T-helper 17 cell (primary cell): ENCODE data around the gene ADGRB2. TPM values are rescaled to one million over a fixed set of nuclear protein-coding genes. Genes with fewer than 3 reads are reported as not detected.

Experiments
- ATAC-seq: fragments of 150-1000 bp; cut with Tn5 transposase; 2 replicates; pipeline ENCODE4 v1.10.0; 2021; ENCODE audit warnings: mild to moderate bottlenecking, moderate library complexity
- DNase-seq, 3 donors: peaks; one replicate each; pipeline versions ENCODE4 v3.0.0 to v3.0.0-alpha.2; 2020 to 2021
- H3K9me3 ChIP-seq: one replicate; pipeline ENCODE4 v1.7.0; 2013; ENCODE audit warnings: low read length, mild to moderate bottlenecking; ENCODE audit not compliant: control insufficient read depth, poor library complexity, severe bottlenecking
- H3K27ac Mint-ChIP-seq: one replicate; pipeline ENCODE4 v1.8.0; 2022; ENCODE audit warnings: mild to moderate bottlenecking, moderate library complexity, mixed read lengths
- H3K27me3 Mint-ChIP-seq: one replicate; pipeline ENCODE4 v1.8.0; 2022; ENCODE audit warnings: mixed read lengths
- H3K36me3 Mint-ChIP-seq: one replicate; pipeline ENCODE4 v1.8.0; 2022; ENCODE audit warnings: low read depth, mixed read lengths
- H3K4me1 Mint-ChIP-seq: one replicate; pipeline ENCODE4 v1.8.0; 2022; ENCODE audit warnings: mild to moderate bottlenecking, mixed read lengths
- H3K4me3 Mint-ChIP-seq: one replicate; pipeline ENCODE4 v1.8.0; 2022; ENCODE audit warnings: mild to moderate bottlenecking, moderate library complexity, mixed read lengths
- total RNA-seq, 4 donors: library from RNA in 2 of 4; stranded (reverse) in 2 of 4; gene quantifications; one replicate each; pipeline ENCODE4 v1.2.3 and lab custom pipeline; 2022 to 2026

ADGRB2 gene
- total RNA-seq, 2 donors from 2014 or later, result 1.0 to 1.4 TPM

GRCh38 chr1:31705080-31705866 lies 58.9 kb downstream of the ADGRB2 start:
- Mint-ChIP-seq H3K36me3 (peaks cover 4% of the 10 kb centered on the region), H3K27ac (peak overlapping the region; percentile 56), H3K4me3 (peak overlapping the region; percentile 76), H3K4me1 (peaks cover 39% of the 10 kb centered on the region), H3K27me3 (peaks cover 39% of the 10 kb centered on the region)
- peak; percentile 22 to 47 (median 32) for DNase-seq
- ATAC-seq, result peak; percentile 91
- H3K9me3 ChIP-seq, result no peaks in the 10 kb centered on the region

- ATAC-seq, result no peak
- H3K4me3 Mint-ChIP-seq, result peak overlapping the region; percentile 76
- H3K27me3 Mint-ChIP-seq, result peaks cover 39% of the 10 kb centered on the region
- H3K36me3 Mint-ChIP-seq, result peaks cover 4% of the 10 kb centered on the region
- no peak for DNase-seq
- peak overlapping the region; percentile 56 for H3K27ac Mint-ChIP-seq
- H3K4me1 Mint-ChIP-seq, result peaks cover 43% of the 10 kb centered on the region
- no peaks in the 10 kb centered on the region for H3K9me3 ChIP-seq
Measured at GRCh38 chr1:31704271-31705079, 59.7 kb downstream of the ADGRB2 start.

- DNase-seq, result no peak
- peak within 1 kb of the TSS; percentile 56 for H3K27ac Mint-ChIP-seq
- peak within 1 kb of the TSS; percentile 76 for H3K4me3 Mint-ChIP-seq
- no peaks in the 10 kb centered on the region for H3K9me3 ChIP-seq
- H3K27me3 Mint-ChIP-seq, result peaks cover 30% of the 10 kb centered on the region
- ATAC-seq, result no peak
- peaks cover 46% of the 10 kb centered on the region for H3K4me1 Mint-ChIP-seq
- peaks cover under 1% of the 10 kb centered on the region for H3K36me3 Mint-ChIP-seq
Measured at GRCh38 chr1:31703431-31704270, 60.5 kb downstream of the ADGRB2 start, which contains the start of gene COL16A1. Gene COL16A1, minus strand, starts transcription at chr1:31704017. Its CDS starts 1,824 bp downstream, at chr1:31702193.

GRCh38 chr1:31702836-31703404 lies 61.2 kb downstream of the ADGRB2 start:
- peaks cover 23% of the 10 kb centered on the region for H3K27me3 Mint-ChIP-seq
- H3K27ac Mint-ChIP-seq, result no peak overlapping the region

GRCh38 chr1:31701091-31701736 lies 62.9 kb downstream of the ADGRB2 start:
- Mint-ChIP-seq H3K27ac (peak overlapping the region; percentile 71), H3K4me1 (peaks cover 37% of the 10 kb centered on the region)
- DNase-seq, result no peak

More at GRCh38 chr1:31702836-31703404, 61.2 kb downstream of the ADGRB2 start:
- peaks cover 41% of the 10 kb centered on the region for H3K4me1 Mint-ChIP-seq
- H3K4me3 Mint-ChIP-seq, result no peak overlapping the region
- no peak for ATAC-seq
- no peaks in the 10 kb centered on the region for H3K36me3 Mint-ChIP-seq
- H3K9me3 ChIP-seq, result no peaks in the 10 kb centered on the region
- no peak for DNase-seq

GRCh38 chr1:31700468-31701090 lies 63.6 kb downstream of the ADGRB2 start:
- Mint-ChIP-seq H3K4me1 (peaks cover 32% of the 10 kb centered on the region), H3K27me3 (peaks cover 15% of the 10 kb centered on the region), H3K27ac (peak overlapping the region; percentile 71), H3K4me3 (no peak overlapping the region), H3K36me3 (no peaks in the 10 kb centered on the region)
- H3K9me3 ChIP-seq, result no peaks in the 10 kb centered on the region
- no peak for ATAC-seq
- DNase-seq, result no peak

More at GRCh38 chr1:31701091-31701736, 62.9 kb downstream of the ADGRB2 start:
- Mint-ChIP-seq H3K27me3 (peaks cover 21% of the 10 kb centered on the region), H3K4me3 (no peak overlapping the region), H3K36me3 (no peaks in the 10 kb centered on the region)
- H3K9me3 ChIP-seq, result no peaks in the 10 kb centered on the region
- ATAC-seq, result no peak

- ATAC-seq (peak; percentile 56), DNase-seq (no peak)
- peaks cover 7% of the 10 kb centered on the region for H3K27me3 Mint-ChIP-seq
- H3K36me3 Mint-ChIP-seq, result no peaks in the 10 kb centered on the region
- peak overlapping the region; percentile 74 for H3K4me3 Mint-ChIP-seq
- H3K4me1 Mint-ChIP-seq, result peaks cover 22% of the 10 kb centered on the region
- H3K9me3 ChIP-seq, result no peaks in the 10 kb centered on the region
- peak overlapping the region; percentile 71 for H3K27ac Mint-ChIP-seq
Measured at GRCh38 chr1:31699341-31699891, 64.7 kb downstream of the ADGRB2 start.

GRCh38 chr1:31697369-31697984 lies 66.7 kb downstream of the ADGRB2 start:
- H3K36me3 Mint-ChIP-seq, result no peaks in the 10 kb centered on the region
- H3K4me1 Mint-ChIP-seq, result peaks cover 19% of the 10 kb centered on the region
- no peak for ATAC-seq

GRCh38 chr1:31696242-31696641 lies 67.9 kb downstream of the ADGRB2 start:
- ATAC-seq (no peak), DNase-seq (no peak)
- Mint-ChIP-seq H3K27ac (no peak overlapping the region), H3K36me3 (no peaks in the 10 kb centered on the region), H3K27me3 (no peaks in the 10 kb centered on the region), H3K4me3 (no peak overlapping the region), H3K4me1 (peaks cover 18% of the 10 kb centered on the region)
- H3K9me3 ChIP-seq, result no peaks in the 10 kb centered on the region

More at GRCh38 chr1:31697369-31697984, 66.7 kb downstream of the ADGRB2 start:
- H3K27me3 Mint-ChIP-seq, result no peaks in the 10 kb centered on the region
- H3K4me3 Mint-ChIP-seq, result no peak overlapping the region
- no peak for DNase-seq
- H3K9me3 ChIP-seq, result no peaks in the 10 kb centered on the region
- no peak overlapping the region for H3K27ac Mint-ChIP-seq

GRCh38 chr1:31695327-31695726 lies 68.8 kb downstream of the ADGRB2 start:
- DNase-seq, result no peak
- Mint-ChIP-seq H3K27ac (no peak overlapping the region), H3K4me3 (no peak overlapping the region)

GRCh38 chr1:31694964-31695313 lies 69.2 kb downstream of the ADGRB2 start:
- Mint-ChIP-seq H3K27ac (no peak overlapping the region), H3K4me1 (peaks cover 14% of the 10 kb centered on the region), H3K36me3 (no peaks in the 10 kb centered on the region), H3K27me3 (no peaks in the 10 kb centered on the region), H3K4me3 (no peak overlapping the region)
- H3K9me3 ChIP-seq, result no peaks in the 10 kb centered on the region
- DNase-seq (no peak), ATAC-seq (no peak)

More at GRCh38 chr1:31695327-31695726, 68.8 kb downstream of the ADGRB2 start:
- Mint-ChIP-seq H3K4me1 (peaks cover 15% of the 10 kb centered on the region), H3K27me3 (no peaks in the 10 kb centered on the region), H3K36me3 (no peaks in the 10 kb centered on the region)
- H3K9me3 ChIP-seq, result no peaks in the 10 kb centered on the region
- no peak for ATAC-seq
